HepG2 (cell line): ENCODE results near the gene DSCAM. TPM values are rescaled to one million over a fixed set of nuclear protein-coding genes. Genes with fewer than 3 reads are reported as not detected.

ENCODE experiments used
- ATAC-seq: fragments of 200-7000 bp; cut with Tn5 transposase; 3 replicates; pipeline ENCODE4 v1.9.1; 2020; ENCODE audit warnings: mild to moderate bottlenecking, moderate library complexity
- BruUV-seq: library from RNA; stranded (reverse); fragments of 400-500 nt; replicated peaks from 2 replicates; lab custom pipeline; 2021; lab: Mats Ljungman, UMichigan
- CTCF ChIA-PET: fragments of 300-600 bp; formaldehyde crosslinking; extraction: SDS; loops from one replicate; lab custom pipeline; 2021; ENCODE audit warnings: low total read pairs, inconsistent platforms, low intra/inter-chr PET ratio; lab: Yijun Ruan, JAX
- POLR2A ChIA-PET: fragments of 350-600 bp; sonication (Branson Sonifier 250); formaldehyde crosslinking; loops from one replicate; lab custom pipeline; 2020; ENCODE audit warnings: antibody characterized with exemption, inconsistent platforms; lab: Yijun Ruan, JAX
- DNase-seq: peaks from one replicate; pipeline ENCODE4 v3.0.0-alpha.2; 2015; ENCODE audit warnings: low spot score
- FAIRE-seq: peaks from 3 replicates; lab custom pipeline; 2011; peaks lifted over from hg19 to GRCh38; lab: Jason Lieb, UNC
- H2AFZ ChIP-seq: one replicate; pipeline ENCODE4 v1.6.1; 2011; ENCODE audit warnings: low read length, inconsistent platforms
- H3K27ac ChIP-seq: fragments of 300-600 bp; 3 replicates; pipeline ENCODE4 v1.8.0; 2011; ENCODE audit warnings: mixed run types, mild to moderate bottlenecking, mixed read lengths, low read length, inconsistent platforms; ENCODE audit not compliant: insufficient read depth; ENCODE audit errors: extremely low read length
- H3K27me3 ChIP-seq, 2 experiments: fragments of 200-600 bp in 1 of 2; 2 replicates in 1 of 2; 3 replicates in 1 of 2; pipeline versions ENCODE4 v1.6.0 to v1.8.0; 2011; ENCODE audit warnings: low read length in 2 of 2, mild to moderate bottlenecking in 2 of 2, moderate library complexity in 2 of 2, inconsistent platforms in 1 of 2; ENCODE audit not compliant: insufficient read depth in 2 of 2, control insufficient read depth in 1 of 2
- H3K36me3 ChIP-seq, 2 experiments: fragments of 200-600 bp in 1 of 2; replicated peaks in 1 of 2; 2 replicates in 1 of 2; 3 replicates in 1 of 2; pipeline versions ENCODE4 v1.5.1 to v1.8.0; 2011; ENCODE audit warnings: low read length in 2 of 2, inconsistent platforms in 1 of 2; ENCODE audit not compliant: insufficient read depth in 2 of 2, control insufficient read depth in 1 of 2
- H3K4me1 ChIP-seq: 2 replicates; pipeline ENCODE4 v1.5.1; 2012; ENCODE audit warnings: low read length, inconsistent platforms; ENCODE audit not compliant: insufficient read depth
- H3K4me2 ChIP-seq: 2 replicates; pipeline ENCODE4 v1.6.0; 2011; ENCODE audit warnings: low read depth, low read length, inconsistent platforms
- H3K4me3 ChIP-seq, 3 experiments: fragments of 200-600 bp in 1 of 3; sonication (generic), shearing (Covaris generic) in 1 of 3; replicated peaks in 1 of 3; 2 replicates each; pipeline ENCODE4 v1.5.1; 2011 to 2016; ENCODE audit warnings: low read length in 3 of 3, inconsistent platforms in 2 of 3, low read depth in 2 of 3, mild to moderate bottlenecking in 2 of 3, control low read depth in 1 of 3, mixed read lengths in 1 of 3; ENCODE audit not compliant: insufficient read depth in 1 of 3
- H3K79me2 ChIP-seq: one replicate; pipeline ENCODE4 v1.6.1; 2011; ENCODE audit warnings: low read length, inconsistent platforms; ENCODE audit not compliant: insufficient read depth
- H3K9ac ChIP-seq: 2 replicates; pipeline ENCODE4 v1.6.0; 2011; ENCODE audit warnings: mild to moderate bottlenecking, low read depth, low read length, inconsistent platforms; ENCODE audit not compliant: insufficient read depth
- H3K9me3 ChIP-seq: 2 replicates; pipeline ENCODE4 v1.5.1; 2012; ENCODE audit warnings: mild to moderate bottlenecking, low read length
- H4K20me1 ChIP-seq: 2 replicates; pipeline ENCODE4 v1.6.0; 2011; ENCODE audit warnings: inconsistent platforms, mild to moderate bottlenecking, low read length, moderate library complexity; ENCODE audit not compliant: insufficient read depth
- CBFB ChIP-seq: sonication (generic); formaldehyde crosslinking; IDR thresholded peaks from 2 replicates; pipeline ENCODE4 v1.4.0; 2020; ENCODE audit warnings: missing genetic modification reagents
- DMAP1 ChIP-seq: IDR thresholded peaks from 2 replicates; pipeline ENCODE4 v1.6.1; 2016
- ELF4 ChIP-seq: sonication (generic); formaldehyde crosslinking; IDR thresholded peaks from 2 replicates; pipeline ENCODE4 v1.5.0; 2020; ENCODE audit warnings: missing genetic modification reagents, mild to moderate bottlenecking, moderate library complexity, borderline replicate concordance
- FOSL1 ChIP-seq: sonication (generic); formaldehyde crosslinking; IDR thresholded peaks from 2 replicates; pipeline ENCODE4 v1.9.0; 2021; ENCODE audit warnings: missing genetic modification reagents, borderline replicate concordance
- FOXC1 ChIP-seq: sonication (generic); formaldehyde crosslinking; IDR thresholded peaks from 2 replicates; pipeline ENCODE4 v1.8.0; 2022; ENCODE audit warnings: mild to moderate bottlenecking, missing genetic modification reagents, borderline replicate concordance
- HOXA7 ChIP-seq: sonication (generic); formaldehyde crosslinking; IDR thresholded peaks from 2 replicates; pipeline ENCODE4 v1.8.1; 2022; ENCODE audit warnings: mild to moderate bottlenecking, missing genetic modification reagents, moderate library complexity
- JUNB ChIP-seq: sonication (generic); formaldehyde crosslinking; IDR thresholded peaks from 2 replicates; pipeline ENCODE4 v1.8.0; 2022; ENCODE audit warnings: missing genetic modification reagents, mild to moderate bottlenecking, borderline replicate concordance
- MIXL1 ChIP-seq: IDR thresholded peaks from 2 replicates; pipeline ENCODE4 v1.6.1; 2016
- MZF1 ChIP-seq: sonication (generic); formaldehyde crosslinking; IDR thresholded peaks from 2 replicates; pipeline ENCODE4 v1.8.1; 2023; ENCODE audit warnings: mild to moderate bottlenecking, missing genetic modification reagents, borderline replicate concordance
- NFE2L1 ChIP-seq: sonication (generic); formaldehyde crosslinking; IDR thresholded peaks from 2 replicates; pipeline ENCODE4 v1.4.0; 2020; ENCODE audit warnings: missing genetic modification reagents, mild to moderate bottlenecking, borderline replicate concordance
- NFYB ChIP-seq: sonication (generic); formaldehyde crosslinking; IDR thresholded peaks from 2 replicates; pipeline ENCODE4 v1.4.0; 2020; ENCODE audit warnings: missing genetic modification reagents
- POLR2AphosphoS2 ChIP-seq: IDR thresholded peaks from 2 replicates; pipeline ENCODE4 v1.6.1; 2011; ENCODE audit warnings: low read depth, low read length, improper control_type of control experiment
- PRPF4 ChIP-seq: fragments of 200-400 bp; formaldehyde crosslinking; IDR thresholded peaks from 2 replicates; pipeline ENCODE4 v1.6.1; 2016; ENCODE audit warnings: low read length, low read depth; ENCODE audit not compliant: poor library complexity, severe bottlenecking
- RCOR2 ChIP-seq: IDR thresholded peaks from 2 replicates; pipeline ENCODE4 v1.6.1; 2016; ENCODE audit warnings: missing biosample characterization, missing genetic modification reagents
- ZNF143 ChIP-seq: sonication (generic); formaldehyde crosslinking; IDR thresholded peaks from 2 replicates; pipeline ENCODE4 v1.4.0; 2020; ENCODE audit warnings: missing genetic modification reagents
- ZNF24 ChIP-seq: fragments of 450-650 bp; IDR thresholded peaks from 2 replicates; pipeline ENCODE4 v1.6.1; 2017; ENCODE audit warnings: antibody characterized with exemption, mild to moderate bottlenecking
- ZNF253 ChIP-seq: sonication (generic); formaldehyde crosslinking; IDR thresholded peaks from 2 replicates; pipeline ENCODE4 v1.8.0; 2022; ENCODE audit warnings: mild to moderate bottlenecking, missing genetic modification reagents, borderline replicate concordance
- ZNF484 ChIP-seq: sonication (generic); formaldehyde crosslinking; IDR thresholded peaks from 2 replicates; pipeline ENCODE4 v1.5.1; 2020; ENCODE audit warnings: mild to moderate bottlenecking, low read depth, missing genetic modification reagents, borderline replicate concordance
- ZNF564 ChIP-seq: sonication (generic); formaldehyde crosslinking; IDR thresholded peaks from 2 replicates; pipeline ENCODE4 v1.8.1; 2023; ENCODE audit warnings: mild to moderate bottlenecking, missing genetic modification reagents
- ZNF713 ChIP-seq: sonication (generic); formaldehyde crosslinking; IDR thresholded peaks from 2 replicates; pipeline ENCODE4 v1.4.0; 2020; ENCODE audit warnings: mild to moderate bottlenecking, missing genetic modification reagents
- ZNF788 ChIP-seq: sonication (generic); formaldehyde crosslinking; IDR thresholded peaks from 2 replicates; pipeline ENCODE4 v1.5.0; 2020; ENCODE audit warnings: mild to moderate bottlenecking, missing genetic modification reagents, borderline replicate concordance
- WGBS: methylation state at CpG from one replicate; pipeline ENCODE4 v1.1.6; 2017; ENCODE audit warnings: low lambda C conversion rate; 5-methylcytosine and 5-hydroxymethylcytosine counted together
- in situ Hi-C: cut with HindIII; loops from 2 replicates; pipeline ENCODE4 v1.10.0; 2017; ENCODE audit warnings: low pct_unique_long_range_greater_than_20kb; ENCODE audit not compliant: extremely low pct_ligation_motif_present
- intact Hi-C: fragments of 100-400 bp; cut with micrococcal nuclease; formaldehyde crosslinking; loops from one replicate; pipeline ENCODE4 v1.10.0; 2022; ENCODE audit not compliant: unreplicated experiment
- polyA plus RNA-seq, 8 experiments: library from polyadenylated mRNA; depleted of rRNA in 3 of 8; stranded (reverse) in 7 of 8; unstranded in 1 of 8; fragments of >200 nt; fragmentation: Illumina TruSeq in 4 of 8; extraction: Trizol in 4 of 8; gene quantifications; 2 replicates each; pipeline versions ENCODE4 v1.2.1 to v1.2.3, GENCODE V29; 2011 to 2016; ENCODE audit warnings: low read depth in 4 of 8, missing spikeins in 1 of 8, mixed read lengths in 1 of 8; ENCODE audit not compliant: insufficient read depth in 1 of 8
- total RNA-seq, 5 experiments: library from RNA; depleted of rRNA; stranded (reverse); fragments of >200 nt; fragmentation: Illumina TruSeq; extraction: Trizol; gene quantifications; 2 replicates each; pipeline ENCODE4 v1.2.3, GENCODE V29; 2016; ENCODE audit warnings: low read depth in 1 of 5
- TF ChIP-seq, protein P1 (sequence below): sonication (generic); formaldehyde crosslinking; IDR thresholded peaks from 2 replicates; pipeline ENCODE4 v1.4.0; 2020; ENCODE audit warnings: mild to moderate bottlenecking, low read depth, missing genetic modification reagents
- TF ChIP-seq, protein P2 (sequence below): sonication (generic); formaldehyde crosslinking; IDR thresholded peaks from 2 replicates; pipeline ENCODE4 v1.5.0; 2020; ENCODE audit warnings: mild to moderate bottlenecking, missing genetic modification reagents, borderline replicate concordance

DSCAM gene
- total and polyA plus RNA-seq, 2 of the 13 experiments (the other 11 are each of a cell fraction or from before 2014, with no cell fraction given) = not detected

DNA sequence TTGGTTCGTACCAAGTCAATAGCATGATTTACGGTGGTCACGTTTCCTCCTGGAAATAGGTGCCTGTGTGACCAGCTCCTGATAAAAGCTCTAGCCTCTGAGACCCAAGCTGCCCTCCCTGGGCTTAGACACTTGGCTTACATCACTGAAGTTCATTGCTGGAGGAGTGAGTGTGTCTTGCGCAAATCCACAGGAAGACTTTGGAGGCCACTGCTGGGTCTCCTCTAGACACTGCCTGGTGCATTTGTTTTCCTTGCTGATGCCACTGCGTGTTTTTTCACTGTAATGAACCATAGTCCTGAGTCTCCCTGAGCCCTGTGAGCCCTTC is 230.6 kb downstream of the DSCAM start (continued):
- TF ChIP-seq NFE2L1 (no peak), PRPF4 (no peak), RCOR2 (CRISPR knock-in tag) (no peak), POLR2AphosphoS2 (no peak), JUNB (no peak)
- TF ChIP-seq, all 625 proteins: peak for 0

DNA sequence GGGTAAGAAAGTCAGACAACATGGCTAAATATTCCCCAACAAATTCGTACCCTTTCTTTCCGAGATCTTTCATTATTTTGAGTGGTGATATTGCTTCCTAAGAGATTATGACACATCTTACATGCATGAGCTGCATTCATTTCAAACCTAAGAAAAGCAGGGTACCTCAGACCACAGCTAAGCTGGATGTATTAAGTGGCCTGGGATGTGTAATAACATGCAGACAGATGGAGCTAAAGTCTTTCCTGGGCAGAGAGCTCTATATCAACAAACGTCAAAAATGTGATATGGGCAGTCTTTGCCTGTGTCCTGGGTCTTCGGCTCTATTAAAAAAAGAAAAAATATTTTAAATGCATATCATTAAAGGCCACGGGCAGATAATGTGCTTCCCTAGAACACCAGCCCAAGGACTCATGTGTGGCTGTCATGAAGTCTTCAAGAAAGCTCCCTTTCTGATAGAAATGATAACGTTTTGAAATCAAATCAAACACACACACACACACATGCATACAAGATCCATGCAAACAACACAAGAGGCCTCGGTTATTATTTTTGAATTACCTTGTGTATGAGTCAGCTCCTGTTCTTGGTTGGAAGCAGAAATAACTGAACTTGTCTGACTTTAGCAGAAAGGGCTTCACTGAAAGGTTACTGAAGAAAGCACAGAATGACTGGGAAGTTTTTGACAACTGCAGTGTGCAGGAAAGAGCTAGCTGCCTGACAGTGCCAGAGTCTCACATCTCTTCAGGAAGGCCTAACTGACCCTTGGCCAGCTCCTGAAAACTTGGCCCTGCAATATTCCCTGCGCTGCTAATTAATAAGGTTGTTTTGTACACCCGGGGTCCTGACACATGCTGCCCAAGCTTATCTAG is 231.2 kb downstream of the DSCAM start:
- no TSS peak for BruUV-seq

More for the DNA sequence above, 231.2 kb downstream of the DSCAM start:
- Histone ChIP-seq H3K27ac (no peak overlapping the region), H2AFZ (no peak overlapping the region), H3K4me1 (no peaks in the 10 kb centered on the region), H3K9ac (no peak overlapping the region), H3K79me2 (no peaks in the 10 kb centered on the region), H4K20me1 (no peaks in the 10 kb centered on the region), H3K9me3 (peaks cover 85% of the 10 kb centered on the region), H3K4me3 (no peak overlapping the region), H3K27me3 (no peaks in the 10 kb centered on the region), H3K36me3 (no peaks in the 10 kb centered on the region), H3K4me2 (no peak overlapping the region)
- ChIA-PET POLR2A (no interaction called here), CTCF (no interaction called here)
- WGBS = 4% methylated on average over 9 of the region's 9 CpGs
- TF ChIP-seq, protein P1, sequence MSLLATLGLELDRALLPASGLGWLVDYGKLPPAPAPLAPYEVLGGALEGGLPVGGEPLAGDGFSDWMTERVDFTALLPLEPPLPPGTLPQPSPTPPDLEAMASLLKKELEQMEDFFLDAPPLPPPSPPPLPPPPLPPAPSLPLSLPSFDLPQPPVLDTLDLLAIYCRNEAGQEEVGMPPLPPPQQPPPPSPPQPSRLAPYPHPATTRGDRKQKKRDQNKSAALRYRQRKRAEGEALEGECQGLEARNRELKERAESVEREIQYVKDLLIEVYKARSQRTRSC (CRISPR knock-in tag) = no peak
- no peak for TF ChIP-seq DMAP1 (CRISPR knock-in tag)
- no peak for TF ChIP-seq ZNF143 (CRISPR knock-in tag)
- no peak for TF ChIP-seq NFYB (CRISPR knock-in tag)
- no peak for TF ChIP-seq ELF4
- TF ChIP-seq, protein P2, sequence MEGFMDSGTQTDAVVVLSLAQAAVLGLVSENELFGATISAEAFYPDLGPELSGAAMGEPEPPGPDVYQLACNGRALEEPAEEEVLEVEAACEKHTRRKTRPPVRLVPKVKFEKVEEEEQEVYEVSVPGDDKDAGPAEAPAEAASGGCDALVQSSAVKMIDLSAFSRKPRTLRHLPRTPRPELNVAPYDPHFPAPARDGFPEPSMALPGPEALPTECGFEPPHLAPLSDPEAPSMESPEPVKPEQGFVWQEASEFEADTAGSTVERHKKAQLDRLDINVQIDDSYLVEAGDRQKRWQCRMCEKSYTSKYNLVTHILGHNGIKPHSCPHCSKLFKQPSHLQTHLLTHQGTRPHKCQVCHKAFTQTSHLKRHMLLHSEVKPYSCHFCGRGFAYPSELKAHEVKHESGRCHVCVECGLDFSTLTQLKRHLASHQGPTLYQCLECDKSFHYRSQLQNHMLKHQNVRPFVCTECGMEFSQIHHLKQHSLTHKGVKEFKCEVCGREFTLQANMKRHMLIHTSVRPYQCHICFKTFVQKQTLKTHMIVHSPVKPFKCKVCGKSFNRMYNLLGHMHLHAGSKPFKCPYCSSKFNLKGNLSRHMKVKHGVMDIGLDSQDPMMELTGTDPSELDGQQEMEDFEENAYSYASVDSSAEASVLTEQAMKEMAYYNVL (CRISPR knock-in tag) = no peak
- no peak for TF ChIP-seq ZNF24
- TF ChIP-seq ZNF713 = no peak
- no peak for TF ChIP-seq FOSL1 (CRISPR knock-in tag)
- no peak for TF ChIP-seq ZNF788 (CRISPR knock-in tag)
- TF ChIP-seq ZNF253 (CRISPR knock-in tag) = no peak
- no peak for TF ChIP-seq ZNF564 (CRISPR knock-in tag)
- no peak for TF ChIP-seq ZNF484 (CRISPR knock-in tag)
- no peak for TF ChIP-seq HOXA7
- TF ChIP-seq CBFB (CRISPR knock-in tag) = no peak
- TF ChIP-seq FOXC1 (CRISPR knock-in tag) = no peak
- TF ChIP-seq MZF1 = no peak
- no peak for TF ChIP-seq MIXL1
- DNase-seq = no peak
- ATAC-seq = no peak
- intact Hi-C loops (no loop called here), in situ Hi-C loops (no loop called here)
- FAIRE-seq = no peak
